Measurements from ENCODE around the gene UBE2E2.

Gene UBE2E2

GRCh38 chr3:23446301-23446700 lies 243.2 kb downstream of the UBE2E2 start:
- DNase-seq = no peak

GRCh38 chr3:23448998-23449537 lies 245.9 kb downstream of the UBE2E2 start:
- no peak for DNase-seq

- DNase-seq = no peak
Measured at GRCh38 chr3:23450051-23450450, 246.9 kb downstream of the UBE2E2 start.

- DNase-seq = no peak
Measured at GRCh38 chr3:23450806-23451205, 247.7 kb downstream of the UBE2E2 start.

- no peak for DNase-seq
Measured at GRCh38 chr3:23452408-23452807, 249.3 kb downstream of the UBE2E2 start.

- DNase-seq = peak in 2 of 3 experiments; percentile 1 to 22
Measured at GRCh38 chr3:23455084-23455483, 252.0 kb downstream of the UBE2E2 start.

- DNase-seq = no peak
Measured at GRCh38 chr3:23455775-23456174, 252.6 kb downstream of the UBE2E2 start.

- DNase-seq = no peak
Measured at GRCh38 chr3:23457697-23458096, 254.6 kb downstream of the UBE2E2 start.

GRCh38 chr3:23459465-23459864 lies 256.3 kb downstream of the UBE2E2 start:
- DNase-seq = peak in 2 of 3 experiments; percentile 4 to 66

GRCh38 chr3:23459889-23460546 lies 256.9 kb downstream of the UBE2E2 start:
- no peak for DNase-seq

- DNase-seq = no peak
Measured at GRCh38 chr3:23461069-23461468, 257.9 kb downstream of the UBE2E2 start.

GRCh38 chr3:23463791-23464190 lies 260.7 kb downstream of the UBE2E2 start:
- DNase-seq = no peak

GRCh38 chr3:23465569-23465968 lies 262.4 kb downstream of the UBE2E2 start:
- DNase-seq = no peak

GRCh38 chr3:23468203-23468602 lies 265.1 kb downstream of the UBE2E2 start:
- DNase-seq = no peak

GRCh38 chr3:23474580-23475357 lies 271.6 kb downstream of the UBE2E2 start:
- DNase-seq = no peak

- no peak for DNase-seq
Measured at GRCh38 chr3:23475446-23475845, 272.3 kb downstream of the UBE2E2 start.

- no peak for DNase-seq
Measured at GRCh38 chr3:23479026-23479425, 275.9 kb downstream of the UBE2E2 start.

- no peak for DNase-seq
Measured at GRCh38 chr3:23479615-23480328, 276.6 kb downstream of the UBE2E2 start.

- DNase-seq = no peak
Measured at GRCh38 chr3:23480329-23480714, 277.2 kb downstream of the UBE2E2 start.

- no peak for DNase-seq
Measured at GRCh38 chr3:23481011-23481615, 278.0 kb downstream of the UBE2E2 start.

GRCh38 chr3:23481616-23482278 lies 278.6 kb downstream of the UBE2E2 start:
- DNase-seq = peak in 2 of 3 experiments; percentile 4 to 58

- DNase-seq = no peak
Measured at GRCh38 chr3:23484386-23484785, 281.3 kb downstream of the UBE2E2 start.

GRCh38 chr3:23485922-23486321 lies 282.8 kb downstream of the UBE2E2 start:
- DNase-seq = no peak
